ENCODE results near the gene TNFRSF13B.
"Not testable (repeated sequence)": the region's sequence is repeated elsewhere in the genome, so short reads cannot be mapped to it uniquely, and the experiment has no call there.

Gene TNFRSF13B

GRCh38 chr17:17018021-17018441 is 46.1 kb upstream of the TNFRSF13B start:
- TF ChIP-seq CTCF (IDR thresholded peaks at IDR 0.05; ENCODE audit: control insufficient read depth, extremely low read depth, insufficient read depth), result no peak
- no peak overlapping the region for H3K4me3 ChIP-seq (ENCODE audit: low read depth, low read length)
- DNase-seq (ENCODE audit: low read depth), result no peak

DNA sequence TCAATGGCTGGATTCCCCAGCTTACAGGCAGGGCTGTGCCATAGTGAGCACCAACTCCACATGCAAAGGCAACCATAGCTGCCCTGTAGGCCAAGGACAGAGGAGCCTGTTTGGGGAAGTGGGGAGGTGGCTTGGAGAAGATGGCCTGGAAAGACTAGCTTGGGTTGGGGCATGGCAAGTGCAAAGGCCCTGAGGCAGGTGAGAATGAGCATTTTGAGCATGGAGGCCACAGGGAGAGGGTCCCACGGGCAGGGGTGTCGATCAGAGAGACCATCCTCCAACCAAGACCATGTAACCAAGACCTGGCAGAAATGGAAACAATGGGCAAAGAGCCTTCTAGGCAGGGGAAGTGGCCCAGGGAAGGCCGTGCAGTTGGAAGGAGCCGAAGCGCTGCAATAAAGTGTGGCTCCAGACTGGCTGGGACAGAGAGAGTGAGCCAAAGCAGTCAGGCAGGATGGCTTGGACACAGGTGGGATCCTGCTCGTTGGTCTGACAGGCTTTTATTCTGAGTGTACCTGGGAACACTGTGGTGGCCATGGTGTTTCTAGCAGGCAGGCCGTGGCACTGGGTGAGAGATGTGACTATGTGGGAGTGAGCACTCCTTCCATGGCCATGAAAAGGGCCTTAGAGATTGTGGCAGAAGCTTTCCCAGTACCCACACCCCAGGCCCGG is 45.6 kb upstream of the TNFRSF13B start:
- TF ChIP-seq CTCF (IDR thresholded peaks at IDR 0.05; ENCODE audit: control insufficient read depth, extremely low read depth, insufficient read depth), result no peak

DNA sequence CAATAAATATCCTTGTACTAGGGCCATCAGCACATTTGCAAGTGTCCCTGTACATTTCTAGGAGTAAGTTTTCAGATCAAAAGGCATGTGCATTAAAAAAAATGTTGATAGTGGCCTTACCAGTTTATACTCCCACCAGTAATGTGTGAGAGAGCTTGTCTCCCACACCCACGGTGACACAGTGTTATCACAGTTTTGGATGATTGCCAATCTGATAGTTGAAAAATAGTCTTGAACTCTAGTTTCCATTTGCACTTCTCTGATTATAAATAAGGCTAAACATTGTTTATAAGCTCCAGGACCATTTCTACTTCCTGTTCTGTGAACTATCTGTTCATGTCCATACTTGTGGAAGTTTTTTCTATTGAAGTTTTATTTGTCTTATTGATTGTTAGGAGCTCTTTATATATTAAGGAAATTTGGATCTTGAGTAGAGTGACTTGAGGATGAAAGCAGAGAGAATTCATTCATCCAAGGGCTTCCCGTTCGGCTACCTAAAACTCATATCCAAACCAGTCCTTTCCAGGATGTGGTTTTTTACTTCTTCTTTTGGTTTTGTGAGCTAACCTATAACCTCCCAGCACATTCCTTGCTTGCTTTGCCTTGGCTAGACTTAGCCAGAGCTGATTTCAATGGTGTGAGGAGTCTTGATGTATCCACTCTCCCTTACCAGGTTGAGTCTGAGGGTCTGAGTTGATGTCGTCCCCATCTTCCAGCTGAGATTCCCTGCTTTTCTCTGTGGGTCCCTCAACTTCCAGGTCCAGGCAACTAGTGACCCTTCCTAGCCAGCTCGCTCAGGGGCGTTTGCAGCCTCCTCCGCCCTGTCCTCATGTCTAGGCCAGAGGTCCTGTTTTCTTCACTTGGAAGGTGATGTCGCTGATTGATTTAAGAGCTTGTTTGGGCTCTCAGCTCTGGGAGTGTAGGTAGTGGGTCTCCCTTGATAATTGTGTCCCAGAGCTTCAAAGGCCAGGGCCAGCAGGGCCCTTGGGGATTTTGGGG is 44.6 kb upstream of the TNFRSF13B start:
- not testable (repeated sequence) for DNase-seq (ENCODE audit: low read depth); H3K4me3 ChIP-seq (ENCODE audit: low read depth, low read length)

More for the DNA sequence above, 45.6 kb upstream of the TNFRSF13B start:
- no peak overlapping the region for H3K4me3 ChIP-seq (ENCODE audit: low read depth, low read length)
- DNase-seq (ENCODE audit: low read depth), result no peak

DNA sequence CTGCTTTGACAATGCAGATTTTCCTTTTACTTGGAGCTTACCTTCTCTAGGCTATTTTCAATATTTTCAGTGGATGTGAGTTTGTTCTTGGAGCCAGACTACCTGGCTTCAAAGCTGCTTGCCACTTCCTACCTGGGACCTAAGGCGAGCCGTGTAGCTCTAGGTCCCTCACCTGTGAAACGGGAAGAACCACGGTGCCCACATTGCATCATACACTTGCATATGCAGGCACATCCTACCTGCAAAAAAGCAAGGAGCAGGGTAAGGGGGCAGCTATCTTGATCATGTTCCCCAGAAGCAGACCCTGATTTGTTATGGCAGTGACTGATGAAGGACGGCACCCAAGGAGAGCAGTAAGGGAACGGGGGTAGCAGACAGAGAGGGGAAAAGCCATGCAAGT is 43.3 kb upstream of the TNFRSF13B start:
- TF ChIP-seq CTCF (IDR thresholded peaks at IDR 0.05; ENCODE audit: control insufficient read depth, extremely low read depth, insufficient read depth), result no peak
- no peak for DNase-seq (ENCODE audit: low read depth)
- no peak overlapping the region for H3K4me3 ChIP-seq (ENCODE audit: low read depth, low read length)

- not testable (repeated sequence) for DNase-seq (ENCODE audit: low read depth)
Measured at GRCh38 chr17:17014748-17015124, 42.8 kb upstream of the TNFRSF13B start.

GRCh38 chr17:17013828-17014747 is 42.2 kb upstream of the TNFRSF13B start:
- not testable (repeated sequence) for DNase-seq (ENCODE audit: low read depth); H3K4me3 ChIP-seq (ENCODE audit: low read depth, low read length)

More at GRCh38 chr17:17014748-17015124, 42.8 kb upstream of the TNFRSF13B start:
- H3K4me3 ChIP-seq (ENCODE audit: low read depth, low read length), result not testable (repeated sequence)

DNA sequence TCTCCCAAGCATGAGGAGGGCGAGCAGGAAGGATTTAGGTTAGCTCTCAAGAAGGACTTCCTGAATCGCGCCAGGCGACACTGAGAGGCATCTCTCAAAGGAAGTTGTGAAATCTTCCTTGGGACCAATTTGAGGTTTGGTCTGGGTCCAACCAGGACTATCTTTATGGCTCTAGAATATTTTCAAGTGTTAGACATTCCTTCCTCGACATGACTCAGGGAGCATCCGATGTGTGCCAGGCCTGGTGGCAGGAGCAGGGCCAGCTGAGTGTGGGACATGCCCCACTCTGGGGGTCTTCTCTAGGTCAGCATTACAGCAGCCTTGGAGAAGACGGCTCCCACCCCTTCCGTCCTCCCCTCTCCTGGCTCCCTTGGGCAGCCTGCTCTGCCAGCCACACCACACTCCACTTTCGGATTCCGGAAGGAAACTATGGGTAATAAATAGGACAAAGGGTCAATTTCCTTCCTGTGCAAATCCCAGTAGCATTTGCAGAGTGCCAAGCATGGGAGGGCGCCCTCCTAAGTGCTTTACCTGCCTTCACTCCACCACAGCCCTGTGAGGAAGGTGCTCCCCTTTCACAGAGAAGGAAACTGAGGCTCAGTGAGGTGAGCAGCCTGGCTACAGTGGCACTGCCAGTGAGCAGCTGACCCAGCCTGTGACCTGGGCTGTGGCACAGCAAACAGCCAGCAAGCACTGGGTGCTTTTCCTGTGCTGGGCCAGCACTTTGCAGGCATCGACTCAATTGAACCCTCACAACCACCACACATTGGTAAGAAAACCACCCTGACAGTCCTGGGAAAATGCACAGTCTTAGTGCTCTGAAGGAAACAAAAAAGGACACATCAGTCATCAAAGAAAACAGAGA is 39.4 kb upstream of the TNFRSF13B start:
- DNase-seq (ENCODE audit: low read depth); H3K4me3 ChIP-seq (ENCODE audit: low read depth, low read length): not testable (repeated sequence)

- not testable (repeated sequence) for DNase-seq (ENCODE audit: low read depth); H3K4me3 ChIP-seq (ENCODE audit: low read depth, low read length)
Measured at GRCh38 chr17:17010545-17011034, 38.7 kb upstream of the TNFRSF13B start.

DNA sequence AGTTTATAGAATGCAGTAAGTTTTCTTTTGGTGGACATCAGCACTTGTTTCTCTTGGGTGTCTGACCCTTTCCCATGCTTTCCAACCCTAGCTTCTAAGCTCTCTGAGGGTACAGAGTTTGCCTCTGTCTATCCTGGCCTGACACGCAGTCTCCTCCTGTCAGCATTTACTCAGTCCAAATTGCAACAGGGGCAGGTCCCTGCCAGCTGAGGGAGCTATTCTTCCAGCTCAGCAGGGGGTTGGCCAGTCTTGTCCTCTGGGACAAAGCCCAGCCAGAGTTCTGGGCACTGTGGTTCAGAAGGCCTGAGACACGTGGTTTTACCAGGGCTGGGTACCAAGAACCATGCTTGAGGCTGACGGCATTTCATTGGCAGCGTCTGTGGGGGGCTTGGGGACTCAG is 38.1 kb upstream of the TNFRSF13B start:
- not testable (repeated sequence) for H3K4me3 ChIP-seq (ENCODE audit: low read depth, low read length); DNase-seq (ENCODE audit: low read depth)

DNA sequence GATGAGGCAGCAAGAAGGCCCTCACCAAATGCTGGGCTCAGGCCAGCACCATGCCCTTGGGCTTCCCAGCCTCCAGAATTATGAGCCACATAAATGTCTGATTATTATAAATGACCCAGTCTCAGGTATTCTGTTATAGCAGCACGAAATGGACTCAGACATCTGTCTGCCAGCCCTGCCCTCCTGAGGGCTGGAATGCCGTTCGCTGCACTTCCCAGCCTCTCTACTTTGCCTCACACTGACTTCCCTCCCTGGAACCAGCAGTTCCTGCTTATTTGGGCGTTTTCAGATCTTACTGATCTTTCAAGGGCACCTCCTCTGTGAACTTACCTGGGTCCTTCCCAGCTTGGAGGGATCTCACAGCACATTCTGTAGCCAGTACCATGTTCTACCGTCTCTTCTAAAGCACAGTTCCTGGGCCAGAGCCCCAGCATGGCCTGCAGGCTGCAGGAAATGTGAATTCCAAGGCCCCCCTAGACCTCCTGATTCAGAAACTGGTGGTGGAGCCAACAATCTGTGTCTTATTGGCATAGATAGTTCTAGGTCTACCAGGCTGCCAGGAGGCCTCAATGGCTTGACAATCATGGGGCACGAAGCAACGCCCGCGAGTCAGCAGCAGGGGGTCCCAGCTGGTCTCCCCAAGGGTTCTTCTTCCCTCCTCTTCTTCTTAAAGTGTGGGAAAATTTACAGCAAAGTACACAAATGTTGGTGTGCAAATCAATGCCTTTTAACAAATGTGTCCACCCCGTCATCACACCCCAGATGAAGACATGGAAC is 36.9 kb upstream of the TNFRSF13B start:
- H3K4me3 ChIP-seq (ENCODE audit: low read depth, low read length); DNase-seq (ENCODE audit: low read depth): not testable (repeated sequence)

GRCh38 chr17:17007891-17008290 is 36.0 kb upstream of the TNFRSF13B start:
- not testable (repeated sequence) for DNase-seq (ENCODE audit: low read depth); H3K4me3 ChIP-seq (ENCODE audit: low read depth, low read length)

DNA sequence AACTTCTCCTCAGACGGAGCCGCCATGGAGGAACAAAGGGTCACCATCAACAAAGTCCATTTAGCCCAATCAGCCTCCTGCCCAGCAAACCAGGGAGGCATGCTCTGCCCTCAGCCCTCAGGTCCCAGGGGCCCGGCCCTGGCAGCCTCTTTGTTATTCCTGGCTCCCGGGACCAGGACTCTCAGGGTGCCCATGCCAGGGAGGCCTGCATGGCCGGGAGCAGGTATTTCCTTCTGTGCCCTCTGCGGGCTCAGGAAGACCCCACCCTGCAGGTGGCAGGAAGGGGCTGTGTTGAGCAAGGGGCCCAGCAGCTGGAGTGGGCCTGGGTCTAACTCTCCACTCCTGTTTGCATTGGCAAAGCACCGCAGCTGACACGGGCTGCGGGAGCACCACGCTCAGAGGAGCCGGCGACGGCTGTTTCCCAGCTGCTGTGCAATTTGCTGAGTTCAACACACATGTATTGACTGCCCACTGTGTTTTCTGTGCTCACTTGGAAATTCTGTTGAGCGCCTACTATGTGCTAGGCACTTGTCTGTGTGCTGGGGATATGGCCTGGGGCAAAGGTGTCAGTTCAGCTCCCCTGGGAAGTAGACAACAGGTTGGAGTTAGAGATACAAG is 33.2 kb upstream of the TNFRSF13B start:
- not testable (repeated sequence) for DNase-seq (ENCODE audit: low read depth); H3K4me3 ChIP-seq (ENCODE audit: low read depth, low read length)
